Glomerular endothelial cell (primary cell): ENCODE results near the gene SCGB1C2. TPM values are rescaled to one million over a fixed set of nuclear protein-coding genes. Genes with fewer than 3 reads are reported as not detected.
"Not testable (repeated sequence)": the region's sequence is repeated elsewhere in the genome, so short reads cannot be mapped to it uniquely, and the experiment has no call there.

Source experiments
- DNase-seq: peaks from one replicate; pipeline ENCODE4 v3.0.0-alpha.2; 2011; ENCODE audit warnings: low read depth, low spot score; ENCODE audit errors: extremely low read depth
- total RNA-seq: library from RNA; depleted of rRNA; stranded (reverse); fragments of >200 nt; gene quantifications from 2 replicates; pipeline ENCODE4 v1.2.3, GENCODE V29; 2015

Gene SCGB1C2
- not detected in 2 replicates for total RNA-seq

GRCh38 chr17:137166-137807, at the start of gene SCGB1C2:
Gene SCGB1C2 (plus strand): TSS chr17:137569. CDS start chr17:137591, 22 bp downstream.
- DNase-seq: not testable (repeated sequence)

DNA sequence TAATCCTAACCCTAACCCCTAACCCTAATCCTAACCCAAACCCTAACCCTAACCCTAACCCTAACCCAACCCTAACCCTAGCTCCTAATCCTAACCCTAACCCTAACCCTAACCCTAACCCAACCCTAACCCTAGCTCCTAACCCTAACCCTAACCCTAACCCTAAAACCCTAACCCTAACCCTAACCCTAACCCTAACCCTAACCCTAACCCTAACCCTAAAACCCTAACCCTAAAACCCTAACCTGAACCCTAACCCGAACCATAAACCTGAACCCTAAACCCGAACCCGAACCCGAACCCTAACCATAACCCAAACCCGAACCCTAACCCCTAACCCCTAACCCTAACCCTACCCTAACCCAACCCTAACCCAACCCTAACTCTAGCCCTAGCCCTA, 24.3 kb upstream of the SCGB1C2 start:
- not testable (repeated sequence) for DNase-seq

DNA sequence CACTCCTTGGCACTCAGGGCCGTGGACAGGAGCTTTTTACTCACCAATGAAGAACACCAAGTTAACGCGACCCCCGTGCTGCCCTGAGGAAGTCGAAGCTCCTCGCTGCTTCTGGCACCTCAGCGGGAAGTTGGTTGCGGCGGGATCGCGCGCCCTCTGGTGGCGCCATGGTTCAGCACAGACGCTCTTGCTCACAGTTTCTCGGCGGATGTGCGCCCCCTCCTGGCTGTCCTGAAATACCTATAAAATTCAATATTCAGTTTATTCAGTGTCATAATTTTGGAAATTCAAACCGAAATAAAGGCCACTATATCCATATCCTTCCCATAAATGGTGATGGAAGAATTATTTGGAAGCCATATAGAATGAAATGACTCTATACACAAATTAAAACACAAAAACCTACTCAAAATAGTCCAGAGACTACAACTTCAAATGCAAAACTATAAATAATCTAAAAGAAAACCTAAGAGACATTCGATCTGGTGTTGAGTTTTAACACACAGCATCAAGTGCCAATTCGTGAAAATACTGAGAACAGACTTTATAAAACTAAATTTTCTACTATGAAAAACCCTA, 18.9 kb upstream of the SCGB1C2 start:
- DNase-seq: not testable (repeated sequence)

GRCh38 chr17:133932-134331, 3.4 kb upstream of the SCGB1C2 start:
- DNase-seq: not testable (repeated sequence)

- not testable (repeated sequence) for DNase-seq
These were observed 3.0 kb upstream of the SCGB1C2 start for GRCh38 chr17:134332-134785.

DNA sequence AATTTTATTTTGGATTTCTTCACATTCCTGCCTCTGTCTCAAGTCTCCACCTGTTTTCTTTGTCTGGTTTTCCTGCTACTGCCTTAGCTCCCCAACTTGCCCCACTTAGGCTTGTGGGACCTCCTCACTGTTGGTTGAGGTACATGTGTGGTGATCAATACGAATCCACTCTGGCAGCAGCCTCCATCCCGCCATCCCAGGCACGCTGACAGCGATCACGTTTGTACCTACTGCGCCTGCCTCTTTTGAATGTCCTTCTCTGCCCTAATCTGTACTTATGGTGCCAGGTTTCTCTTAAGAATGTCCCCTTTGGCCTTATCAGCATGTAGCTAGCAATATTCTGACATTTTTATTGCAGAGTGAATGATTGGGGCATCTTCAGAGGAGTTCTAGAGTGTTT, 2.3 kb upstream of the SCGB1C2 start:
- DNase-seq: not testable (repeated sequence)

DNA sequence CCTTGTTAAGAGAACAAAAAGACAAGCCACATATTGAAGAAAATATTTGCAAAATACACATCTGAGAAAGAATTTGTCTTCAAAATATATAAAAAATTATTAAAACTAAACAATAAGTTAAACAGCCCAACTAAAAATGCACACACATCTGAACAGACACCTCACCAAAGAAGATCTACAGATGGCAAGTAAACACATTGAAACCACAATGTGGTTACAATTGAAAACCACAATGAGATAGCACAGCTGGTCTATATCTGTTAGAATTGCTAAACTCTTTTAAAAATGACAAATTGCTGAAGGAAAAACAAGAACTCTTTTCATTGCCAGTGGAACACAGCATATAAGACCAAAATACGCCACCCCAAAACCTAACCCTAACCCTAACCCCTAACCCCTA, 1.5 kb upstream of the SCGB1C2 start:
- DNase-seq: not testable (repeated sequence)

GRCh38 chr17:136531-136930, 838 bp upstream of the SCGB1C2 start:
- DNase-seq: not testable (repeated sequence)

- DNase-seq: not testable (repeated sequence)
These were observed 2.2 kb downstream of the SCGB1C2 start for GRCh38 chr17:139401-140205.

- no peak for DNase-seq
These were observed 4.8 kb downstream of the SCGB1C2 start for GRCh38 chr17:142102-142661.

DNA sequence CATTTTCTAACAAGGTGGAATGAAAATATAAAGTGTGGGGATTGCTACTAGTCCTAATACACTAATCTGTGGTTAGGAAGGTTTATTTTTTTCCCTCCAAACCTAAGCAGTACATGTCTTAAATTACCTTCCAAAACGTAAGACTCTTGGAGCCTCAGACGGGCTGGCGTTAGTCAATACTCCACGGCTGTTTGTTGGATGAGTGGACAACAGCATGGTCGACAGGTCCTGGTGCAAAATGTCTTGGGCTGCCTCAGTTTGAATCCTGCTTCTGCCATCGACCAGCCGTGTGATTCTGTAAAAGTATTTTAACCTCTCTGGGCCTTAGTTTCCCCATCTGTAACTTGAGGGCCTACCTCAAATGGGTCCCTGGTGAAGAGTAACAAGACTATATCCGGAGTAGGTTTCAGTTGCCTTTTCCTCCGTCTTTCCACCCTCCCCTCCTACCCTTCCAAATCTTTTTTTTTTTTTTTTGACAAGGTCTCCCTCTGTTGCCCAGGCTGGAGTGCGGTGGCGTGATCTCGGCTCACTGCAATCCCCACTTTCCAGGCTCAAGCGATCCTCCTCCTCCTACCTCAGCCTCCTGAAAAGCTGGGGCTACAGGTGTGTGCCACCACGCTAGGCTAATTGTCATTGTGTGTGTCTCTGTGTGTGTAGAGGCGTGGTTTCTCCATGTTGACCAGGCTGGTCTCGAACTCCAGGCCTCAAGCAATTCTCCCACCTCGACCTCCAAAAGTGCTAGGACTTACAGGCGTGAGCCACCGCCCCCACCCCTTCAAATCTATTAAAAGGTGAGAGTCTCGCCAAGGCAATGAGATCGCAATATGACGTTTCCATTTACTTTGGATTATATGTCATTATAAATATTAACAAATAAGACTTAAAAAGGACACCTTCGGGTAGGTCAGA, 5.8 kb downstream of the SCGB1C2 start:
- DNase-seq: no peak

- no peak for DNase-seq
These were observed 6.5 kb downstream of the SCGB1C2 start for GRCh38 chr17:143785-144281.

DNA sequence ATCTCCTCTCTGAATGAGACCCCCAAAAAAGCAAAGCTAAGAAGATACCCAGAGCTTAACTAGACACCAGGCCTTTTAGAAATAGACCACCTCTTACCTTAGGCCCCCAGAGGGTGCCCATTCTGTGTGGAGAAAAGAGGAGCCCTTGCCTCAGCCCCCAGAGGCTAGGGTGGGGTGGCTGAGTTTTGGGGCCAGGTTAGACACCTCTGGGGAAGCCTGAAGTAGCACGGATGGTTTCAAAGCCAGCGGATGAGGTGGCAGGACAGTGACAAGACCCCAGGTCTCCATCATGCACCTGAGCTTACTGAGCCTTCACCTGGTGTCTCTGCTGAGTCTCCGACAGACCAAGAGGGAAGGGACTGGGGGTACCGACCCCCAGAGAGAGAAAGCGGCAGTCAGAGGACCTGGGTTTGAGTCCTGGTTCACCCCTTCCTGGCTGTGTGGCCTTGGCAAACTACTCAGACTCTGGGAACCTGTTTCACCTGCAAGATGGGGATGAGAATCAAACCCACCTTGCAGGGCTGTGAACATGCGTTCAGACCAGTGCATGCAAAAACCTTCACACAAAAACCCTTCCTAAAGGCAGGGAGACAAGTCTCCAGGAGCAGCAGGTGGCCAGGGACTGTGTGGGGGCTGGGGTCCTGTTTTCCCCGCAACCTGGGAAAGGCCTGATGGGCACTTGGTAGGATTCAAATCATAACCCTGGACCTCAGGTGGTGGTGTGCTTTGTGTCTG, 7.7 kb downstream of the SCGB1C2 start:
- no peak for DNase-seq

DNA sequence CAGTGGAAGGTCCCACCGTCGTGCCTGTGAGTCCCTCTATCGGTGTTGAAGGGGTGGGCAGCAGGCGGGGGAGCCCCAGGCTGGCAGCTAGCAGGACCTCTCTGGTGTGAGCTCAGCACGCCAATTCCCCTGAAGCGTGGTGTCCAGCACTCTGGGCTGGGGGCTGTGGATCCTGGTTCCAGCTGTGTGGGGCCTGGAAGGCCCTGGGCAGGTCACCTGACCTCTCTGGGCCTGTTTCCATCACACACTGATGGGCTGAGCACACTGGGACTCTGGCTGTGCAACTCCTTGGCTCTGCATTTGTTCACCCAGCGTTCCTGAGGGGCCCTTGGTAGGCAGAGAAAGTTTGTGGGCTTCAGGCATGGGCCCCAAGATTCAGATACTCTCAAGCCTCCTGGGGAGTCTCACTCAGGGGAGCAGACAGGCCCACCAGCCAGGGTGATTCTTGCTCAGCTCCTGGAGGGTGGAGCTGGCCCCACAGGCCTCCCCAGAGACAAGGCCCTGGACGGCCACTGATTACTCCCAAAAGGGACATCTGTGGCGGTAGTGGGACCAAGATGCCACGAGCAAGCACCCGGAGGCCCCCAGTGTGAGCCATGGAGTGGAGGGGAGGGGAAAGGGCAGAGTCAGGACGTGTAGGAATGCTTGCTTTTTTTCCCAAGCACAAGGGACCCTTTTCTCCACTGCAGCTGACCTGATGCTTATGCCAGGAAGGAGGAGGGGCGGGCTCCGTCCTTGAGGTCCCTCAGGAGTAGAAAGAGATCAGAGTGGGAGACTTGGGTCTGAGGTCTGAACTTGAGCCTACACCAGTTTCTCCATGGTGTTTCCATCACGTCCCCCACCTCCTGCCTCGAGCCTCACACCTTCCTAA, 8.5 kb downstream of the SCGB1C2 start:
- no peak for DNase-seq

DNA sequence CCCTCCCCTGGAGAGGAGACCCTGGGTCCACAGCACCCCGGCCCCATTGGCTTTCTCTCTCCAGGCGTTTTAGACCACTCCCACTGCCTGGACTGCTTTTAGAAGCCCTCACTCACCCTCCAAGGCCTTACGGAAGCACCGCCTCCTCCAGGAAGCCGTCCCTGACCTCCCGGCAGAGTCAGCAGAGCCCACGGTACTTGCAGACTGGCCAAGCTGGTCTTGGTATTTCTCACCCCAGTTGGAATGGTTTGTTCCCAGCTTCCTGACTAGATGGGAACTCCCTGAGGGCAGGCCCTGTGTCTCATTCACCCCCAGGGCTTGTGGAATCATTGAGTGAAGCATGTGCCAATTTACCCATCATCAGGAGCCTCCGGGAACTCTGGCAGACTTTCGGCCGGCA, 9.2 kb downstream of the SCGB1C2 start:
- DNase-seq: no peak

- no peak for DNase-seq
These were observed 9.8 kb downstream of the SCGB1C2 start for GRCh38 chr17:146983-147761.

DNA sequence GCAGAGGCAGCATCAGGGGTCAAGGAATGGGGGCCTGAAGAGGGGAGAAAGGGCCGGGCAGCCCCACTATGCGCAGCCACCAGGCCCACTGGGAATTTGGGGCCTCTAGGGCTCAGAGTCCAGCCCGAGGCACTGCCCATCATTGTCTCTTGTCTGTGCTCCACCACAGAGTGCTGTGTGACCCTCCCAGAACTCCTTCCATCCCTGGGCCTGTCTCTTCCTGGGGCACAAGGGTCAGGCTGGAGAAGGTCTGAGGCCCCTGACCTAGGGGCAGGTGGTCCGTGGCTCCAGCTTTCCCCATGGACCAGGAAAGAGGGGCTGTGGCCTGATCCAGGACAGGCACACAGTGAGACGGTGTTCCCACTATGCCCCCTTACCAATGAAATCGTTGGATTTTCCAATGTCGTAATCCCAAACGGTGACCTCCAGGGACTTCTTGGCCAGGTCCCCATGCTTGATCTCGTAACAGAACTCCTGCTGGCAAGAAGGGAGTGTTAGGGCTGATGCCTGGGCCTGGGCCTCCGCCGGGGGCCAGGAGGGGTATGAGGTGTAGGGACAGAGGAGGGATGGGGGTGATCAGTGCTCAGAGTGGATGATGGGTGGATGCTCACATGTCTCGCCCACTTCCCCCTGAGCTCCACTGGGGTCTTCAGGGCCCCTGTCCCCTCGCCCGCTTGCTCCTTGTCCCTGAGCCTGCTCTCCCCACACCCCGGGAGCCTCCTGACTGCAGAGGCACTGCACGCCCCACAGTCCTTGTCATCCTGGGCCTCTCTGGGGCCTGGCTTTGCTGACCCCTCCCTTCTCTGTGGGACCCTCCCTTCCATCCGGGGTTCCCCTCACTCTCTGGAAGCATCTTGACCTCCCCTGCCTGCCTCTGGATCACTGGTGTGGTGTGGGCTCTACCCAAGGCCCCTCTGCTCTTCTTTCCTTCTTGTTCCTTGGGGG, 10.7 kb downstream of the SCGB1C2 start:
- no peak for DNase-seq
